Transverse colon (tissue), 3 donors: ENCODE results near the gene EGFR.

Experiments
- POLR2A ChIP-seq: fragments of 450-650 bp; IDR thresholded peaks from one replicate; pipeline ENCODE4 v1.6.1; 2016; ENCODE audit warnings: antibody characterized with exemption, mild to moderate bottlenecking, moderate library complexity
- TF ChIP-seq, protein P1 (sequence below), 5 experiments: fragments of 200-600 bp in 3 of 5; fragments of 450-650 bp in 2 of 5; sonication (generic) in 3 of 5; IDR thresholded peaks; 1 replicate in 2 of 5; 2 replicates in 3 of 5; pipeline ENCODE4 v1.5.1; 2016 to 2017; ENCODE audit warnings: antibody characterized with exemption in 5 of 5, inconsistent platforms in 3 of 5, mild to moderate bottlenecking in 2 of 5, moderate library complexity in 1 of 5

DNA sequence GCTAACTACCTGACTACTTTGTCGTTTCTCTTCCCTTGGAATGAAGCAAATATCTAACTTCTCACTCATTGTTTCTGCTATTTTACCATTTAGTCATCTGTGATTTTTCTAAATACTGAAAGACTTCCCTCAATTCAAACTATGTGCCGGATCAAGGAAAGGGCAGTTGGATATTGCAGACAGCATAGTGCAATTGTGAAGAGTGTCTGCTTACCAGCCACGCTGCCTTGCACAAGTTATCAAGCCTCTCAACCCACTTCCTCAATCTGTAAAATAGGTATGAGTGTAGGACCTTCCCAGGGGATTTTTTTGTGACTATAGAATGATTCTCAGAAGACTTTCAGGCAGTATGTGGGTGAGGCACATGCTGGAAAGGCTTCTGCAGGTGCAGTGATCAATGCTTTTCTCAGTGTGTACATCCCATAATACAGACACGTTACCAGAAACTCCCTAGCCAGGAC lies 54.3 kb downstream of the EGFR start:
- TF ChIP-seq POLR2A: no peak
- TF ChIP-seq, protein P1, sequence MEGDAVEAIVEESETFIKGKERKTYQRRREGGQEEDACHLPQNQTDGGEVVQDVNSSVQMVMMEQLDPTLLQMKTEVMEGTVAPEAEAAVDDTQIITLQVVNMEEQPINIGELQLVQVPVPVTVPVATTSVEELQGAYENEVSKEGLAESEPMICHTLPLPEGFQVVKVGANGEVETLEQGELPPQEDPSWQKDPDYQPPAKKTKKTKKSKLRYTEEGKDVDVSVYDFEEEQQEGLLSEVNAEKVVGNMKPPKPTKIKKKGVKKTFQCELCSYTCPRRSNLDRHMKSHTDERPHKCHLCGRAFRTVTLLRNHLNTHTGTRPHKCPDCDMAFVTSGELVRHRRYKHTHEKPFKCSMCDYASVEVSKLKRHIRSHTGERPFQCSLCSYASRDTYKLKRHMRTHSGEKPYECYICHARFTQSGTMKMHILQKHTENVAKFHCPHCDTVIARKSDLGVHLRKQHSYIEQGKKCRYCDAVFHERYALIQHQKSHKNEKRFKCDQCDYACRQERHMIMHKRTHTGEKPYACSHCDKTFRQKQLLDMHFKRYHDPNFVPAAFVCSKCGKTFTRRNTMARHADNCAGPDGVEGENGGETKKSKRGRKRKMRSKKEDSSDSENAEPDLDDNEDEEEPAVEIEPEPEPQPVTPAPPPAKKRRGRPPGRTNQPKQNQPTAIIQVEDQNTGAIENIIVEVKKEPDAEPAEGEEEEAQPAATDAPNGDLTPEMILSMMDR (IDR thresholded peaks at IDR 0.05): no peak
